Measurements from ENCODE around the gene HAPLN2. TPM values are rescaled to one million over a fixed set of nuclear protein-coding genes. Genes with fewer than 3 reads are reported as not detected.

Gene HAPLN2
- total RNA-seq, 1 experiment from 2014 or later: 0.21 TPM

DNA sequence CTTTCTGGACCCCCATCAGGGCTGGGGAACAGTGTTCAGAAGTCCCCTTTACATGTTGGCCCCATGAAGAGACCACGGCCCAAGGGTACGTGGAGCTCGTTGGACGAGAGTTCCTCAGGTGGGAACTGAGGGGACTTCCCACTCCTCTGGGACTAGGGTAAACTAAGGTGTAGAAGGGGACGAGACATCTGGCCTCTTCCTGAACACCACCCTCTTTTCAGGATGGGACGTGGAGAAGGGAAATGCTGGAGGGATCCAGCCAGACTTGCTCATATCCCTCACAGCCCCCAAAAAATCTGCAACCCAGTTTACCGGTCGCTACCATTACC, 25.6 kb upstream of the HAPLN2 start:
- Histone ChIP-seq H3K36me3 (ENCODE audit: control insufficient read depth, insufficient read depth, low read length) (peaks cover 15% of the 10 kb centered on the region), H3K4me3 (ENCODE audit: low read depth in 2 of 2, low read length in 2 of 2) (no peak overlapping the region), H3K27me3 (ENCODE audit: control insufficient read depth, insufficient read depth, low read length) (no peaks in the 10 kb centered on the region), H3K9me3 (ENCODE audit: control insufficient read depth, insufficient read depth, low read depth, low read length) (no peaks in the 10 kb centered on the region), H3K27ac (ENCODE audit: low read length) (peak overlapping the region; percentile 4; the same call in 1 of the 2 replicates), H3K4me1 (ENCODE audit: control insufficient read depth, insufficient read depth, low read length) (peaks cover 17% of the 10 kb centered on the region)
- TF ChIP-seq TCF7L2 (IDR thresholded peaks at IDR 0.05; ENCODE audit: low read depth, low read length): no peak
- no peak for TF ChIP-seq SIN3A (IDR thresholded peaks at IDR 0.05; ENCODE audit: borderline replicate concordance, insufficient read depth, low read depth, low read length)
- TF ChIP-seq POLR2AphosphoS5 (IDR thresholded peaks at IDR 0.05; ENCODE audit: low read depth, low read length): no peak
- TF ChIP-seq, protein P1, sequence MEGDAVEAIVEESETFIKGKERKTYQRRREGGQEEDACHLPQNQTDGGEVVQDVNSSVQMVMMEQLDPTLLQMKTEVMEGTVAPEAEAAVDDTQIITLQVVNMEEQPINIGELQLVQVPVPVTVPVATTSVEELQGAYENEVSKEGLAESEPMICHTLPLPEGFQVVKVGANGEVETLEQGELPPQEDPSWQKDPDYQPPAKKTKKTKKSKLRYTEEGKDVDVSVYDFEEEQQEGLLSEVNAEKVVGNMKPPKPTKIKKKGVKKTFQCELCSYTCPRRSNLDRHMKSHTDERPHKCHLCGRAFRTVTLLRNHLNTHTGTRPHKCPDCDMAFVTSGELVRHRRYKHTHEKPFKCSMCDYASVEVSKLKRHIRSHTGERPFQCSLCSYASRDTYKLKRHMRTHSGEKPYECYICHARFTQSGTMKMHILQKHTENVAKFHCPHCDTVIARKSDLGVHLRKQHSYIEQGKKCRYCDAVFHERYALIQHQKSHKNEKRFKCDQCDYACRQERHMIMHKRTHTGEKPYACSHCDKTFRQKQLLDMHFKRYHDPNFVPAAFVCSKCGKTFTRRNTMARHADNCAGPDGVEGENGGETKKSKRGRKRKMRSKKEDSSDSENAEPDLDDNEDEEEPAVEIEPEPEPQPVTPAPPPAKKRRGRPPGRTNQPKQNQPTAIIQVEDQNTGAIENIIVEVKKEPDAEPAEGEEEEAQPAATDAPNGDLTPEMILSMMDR (IDR thresholded peaks at IDR 0.05): no peak
- TF ChIP-seq, protein P2, sequence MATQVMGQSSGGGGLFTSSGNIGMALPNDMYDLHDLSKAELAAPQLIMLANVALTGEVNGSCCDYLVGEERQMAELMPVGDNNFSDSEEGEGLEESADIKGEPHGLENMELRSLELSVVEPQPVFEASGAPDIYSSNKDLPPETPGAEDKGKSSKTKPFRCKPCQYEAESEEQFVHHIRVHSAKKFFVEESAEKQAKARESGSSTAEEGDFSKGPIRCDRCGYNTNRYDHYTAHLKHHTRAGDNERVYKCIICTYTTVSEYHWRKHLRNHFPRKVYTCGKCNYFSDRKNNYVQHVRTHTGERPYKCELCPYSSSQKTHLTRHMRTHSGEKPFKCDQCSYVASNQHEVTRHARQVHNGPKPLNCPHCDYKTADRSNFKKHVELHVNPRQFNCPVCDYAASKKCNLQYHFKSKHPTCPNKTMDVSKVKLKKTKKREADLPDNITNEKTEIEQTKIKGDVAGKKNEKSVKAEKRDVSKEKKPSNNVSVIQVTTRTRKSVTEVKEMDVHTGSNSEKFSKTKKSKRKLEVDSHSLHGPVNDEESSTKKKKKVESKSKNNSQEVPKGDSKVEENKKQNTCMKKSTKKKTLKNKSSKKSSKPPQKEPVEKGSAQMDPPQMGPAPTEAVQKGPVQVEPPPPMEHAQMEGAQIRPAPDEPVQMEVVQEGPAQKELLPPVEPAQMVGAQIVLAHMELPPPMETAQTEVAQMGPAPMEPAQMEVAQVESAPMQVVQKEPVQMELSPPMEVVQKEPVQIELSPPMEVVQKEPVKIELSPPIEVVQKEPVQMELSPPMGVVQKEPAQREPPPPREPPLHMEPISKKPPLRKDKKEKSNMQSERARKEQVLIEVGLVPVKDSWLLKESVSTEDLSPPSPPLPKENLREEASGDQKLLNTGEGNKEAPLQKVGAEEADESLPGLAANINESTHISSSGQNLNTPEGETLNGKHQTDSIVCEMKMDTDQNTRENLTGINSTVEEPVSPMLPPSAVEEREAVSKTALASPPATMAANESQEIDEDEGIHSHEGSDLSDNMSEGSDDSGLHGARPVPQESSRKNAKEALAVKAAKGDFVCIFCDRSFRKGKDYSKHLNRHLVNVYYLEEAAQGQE (IDR thresholded peaks at IDR 0.05; ENCODE audit: insufficient read depth in 1 of 2, low read depth in 2 of 2, low read length in 1 of 2): no peak
- in situ Hi-C loops (cut with HindIII; ENCODE audit: low pct_unique_long_range_greater_than_20kb, low sequenced_read_pairs): no loop called here
- CTCF ChIA-PET: no interaction called here
- intact Hi-C loops (cut with micrococcal nuclease; ENCODE audit: unreplicated experiment): no loop called here
- BruUV-seq (replicated peaks): no TSS peak
- no peak for ATAC-seq
- POLR2A ChIA-PET: interaction anchor here (0.6 to 1.0 kb wide), 2 partner anchors 144 to 209 kb away, joined by 3 to 13 read pairs; no protein-coding TSS in a partner anchor
- no peak for DNase-seq (ENCODE audit: low read depth, low spot score)

- 0 out of 2 replicates have a peak overlapping the region, but pooled peaks have one; percentile 17 for H3K27ac ChIP-seq (ENCODE audit: low read length)
- in situ Hi-C loops (cut with HindIII; ENCODE audit: low pct_unique_long_range_greater_than_20kb, low sequenced_read_pairs): no loop called here
- ChIA-PET POLR2A (interaction anchor here (0.6 kb wide), 3 partner anchors 28 to 228 kb away, joined by 3 to 8 read pairs (median 3); no protein-coding TSS in a partner anchor), CTCF (no interaction called here)
- ATAC-seq: no peak
- intact Hi-C loops (cut with micrococcal nuclease; ENCODE audit: unreplicated experiment): no loop called here
- peaks cover 16% of the 10 kb centered on the region for H3K4me1 ChIP-seq (ENCODE audit: control insufficient read depth, insufficient read depth, low read length)
- H3K4me3 ChIP-seq (ENCODE audit: low read depth in 2 of 2, low read length in 2 of 2): no peak overlapping the region
- no peaks in the 10 kb centered on the region for H3K9me3 ChIP-seq (ENCODE audit: control insufficient read depth, insufficient read depth, low read depth, low read length)
- H3K36me3 ChIP-seq (ENCODE audit: control insufficient read depth, insufficient read depth, low read length): peaks cover 15% of the 10 kb centered on the region
- BruUV-seq (replicated peaks): no TSS peak
- no peaks in the 10 kb centered on the region for H3K27me3 ChIP-seq (ENCODE audit: control insufficient read depth, insufficient read depth, low read length)
- peak; percentile 59 for TF ChIP-seq POLR2AphosphoS5 (IDR thresholded peaks at IDR 0.05; ENCODE audit: low read depth, low read length)
- no peak for TF ChIP-seq SIN3A (IDR thresholded peaks at IDR 0.05; ENCODE audit: borderline replicate concordance, insufficient read depth, low read depth, low read length)
- no peak for DNase-seq (ENCODE audit: low read depth, low spot score)
Observed at GRCh38 chr1:156594190-156594589, 25.0 kb upstream of the HAPLN2 start.

GRCh38 chr1:156595016-156595415, 24.2 kb upstream of the HAPLN2 start:
- Histone ChIP-seq H3K4me3 (ENCODE audit: low read depth in 2 of 2, low read length in 2 of 2) (no peak overlapping the region), H3K9me3 (ENCODE audit: control insufficient read depth, insufficient read depth, low read depth, low read length) (no peaks in the 10 kb centered on the region), H3K27ac (ENCODE audit: low read length) (no peak overlapping the region), H3K36me3 (ENCODE audit: control insufficient read depth, insufficient read depth, low read length) (peaks cover 18% of the 10 kb centered on the region), H3K27me3 (ENCODE audit: control insufficient read depth, insufficient read depth, low read length) (no peaks in the 10 kb centered on the region), H3K4me1 (ENCODE audit: control insufficient read depth, insufficient read depth, low read length) (peaks cover 21% of the 10 kb centered on the region)
- intact Hi-C loops (cut with micrococcal nuclease; ENCODE audit: unreplicated experiment) (no loop called here), in situ Hi-C loops (cut with HindIII; ENCODE audit: low pct_unique_long_range_greater_than_20kb, low sequenced_read_pairs) (no loop called here)
- TF ChIP-seq, protein P1 (IDR thresholded peaks at IDR 0.05): no peak
- no peak for TF ChIP-seq TCF7L2 (IDR thresholded peaks at IDR 0.05; ENCODE audit: low read depth, low read length)
- peak; percentile 9; the same call in 1 of the 2 replicates for TF ChIP-seq POLR2AphosphoS5 (IDR thresholded peaks at IDR 0.05; ENCODE audit: low read depth, low read length)
- TF ChIP-seq, protein P2 (IDR thresholded peaks at IDR 0.05; ENCODE audit: insufficient read depth in 1 of 2, low read depth in 2 of 2, low read length in 1 of 2): no peak
- no peak for TF ChIP-seq SIN3A (IDR thresholded peaks at IDR 0.05; ENCODE audit: borderline replicate concordance, insufficient read depth, low read depth, low read length)
- CTCF ChIA-PET: no interaction called here
- TSS peak; percentile 92 for BruUV-seq (replicated peaks)
- DNase-seq (ENCODE audit: low read depth, low spot score) (no peak), ATAC-seq (no peak)
- POLR2A ChIA-PET: no interaction called here
